Raji (cell line): ENCODE measurements around the gene CBARP.
A peak's percentile ranks its signal among the peaks of the same experiment; 100 is the strongest.

ENCODE experiments used
- POLR2A ChIP-seq: IDR thresholded peaks from 2 replicates; pipeline ENCODE4 v1.6.1; 2011; ENCODE audit warnings: low read depth, low read length, control low read depth; ENCODE audit not compliant: insufficient read depth

CBARP gene

GRCh38 chr19:1243768-1244692, 6.2 kb upstream of the CBARP start:
- TF ChIP-seq POLR2A = no peak; the same call in 1 of the 2 replicates

GRCh38 chr19:1241417-1242095, 3.8 kb upstream of the CBARP start, which contains the start of gene ATP5F1D:
ATP5F1D (plus strand) TSS chr19:1241751; CDS start chr19:1241851, 100 bp downstream.
- TF ChIP-seq POLR2A = peak; percentile 87

- no peak for TF ChIP-seq POLR2A
These were observed 3.1 kb upstream of the CBARP start for GRCh38 chr19:1240925-1241324.

GRCh38 chr19:1239796-1240737, 2.3 kb upstream of the CBARP start:
- peak; percentile 36; the same call in 1 of the 2 replicates for TF ChIP-seq POLR2A

- no peak for TF ChIP-seq POLR2A
These were observed 1.6 kb upstream of the CBARP start for GRCh38 chr19:1239420-1239795.

- no peak for TF ChIP-seq POLR2A
These were observed 831 bp upstream of the CBARP start for GRCh38 chr19:1238369-1239303.

GRCh38 chr19:1237027-1237659, 662 bp downstream of the CBARP start:
- no peak for TF ChIP-seq POLR2A

- no peak for TF ChIP-seq POLR2A
These were observed 1.2 kb downstream of the CBARP start for GRCh38 chr19:1236576-1236975.

- TF ChIP-seq POLR2A = no peak
These were observed 1.9 kb downstream of the CBARP start for GRCh38 chr19:1235625-1236538.

GRCh38 chr19:1234955-1235380, 2.8 kb downstream of the CBARP start:
- no peak for TF ChIP-seq POLR2A

GRCh38 chr19:1234051-1234954, 3.5 kb downstream of the CBARP start:
- TF ChIP-seq POLR2A = no peak

GRCh38 chr19:1233115-1233667, 4.6 kb downstream of the CBARP start:
- TF ChIP-seq POLR2A = no peak
